T47D (cell line): Measurements from ENCODE around the gene CCDC194.
A peak's percentile ranks its signal among the peaks of the same experiment; 100 is the strongest.

Experiments
- DNase-seq, 2 experiments: peaks; one replicate each; pipeline versions ENCODE4 v3.0.0 to v3.0.0-alpha.2; 2011 to 2012; ENCODE audit warnings: low read depth in 1 of 2, low spot score in 1 of 2
- JUND ChIP-seq: IDR thresholded peaks from 2 replicates; pipeline ENCODE4 v1.6.1; 2012; ENCODE audit warnings: low read depth
- in situ Hi-C: cut with HindIII; loops from 2 replicates; pipeline ENCODE4 v1.10.0; 2016; ENCODE audit warnings: low sequenced_read_pairs, low pct_unique_long_range_greater_than_20kb

CCDC194 gene

GRCh38 chr19:17393914-17394313 is at the start of gene CCDC194:
Gene CCDC194, minus strand, starts transcription at chr19:17394196. Its CDS starts 38 bp downstream, at chr19:17394158.
- no peak for TF ChIP-seq JUND
- in situ Hi-C loops: no loop called here
- no peak for DNase-seq

GRCh38 chr19:17441241-17442021 is 47.4 kb upstream of the CCDC194 start:
- DNase-seq: peak in 1 of 2 experiments; percentile 23
- in situ Hi-C loops: no loop called here
- TF ChIP-seq JUND: no peak

- in situ Hi-C loops: no loop called here
- no peak for TF ChIP-seq JUND
- DNase-seq: no peak
These were observed 42.9 kb upstream of the CCDC194 start for GRCh38 chr19:17436874-17437267.

GRCh38 chr19:17436094-17436873 is 42.3 kb upstream of the CCDC194 start:
- in situ Hi-C loops: no loop called here
- TF ChIP-seq JUND: no peak
- DNase-seq: no peak

GRCh38 chr19:17435218-17435617 is 41.2 kb upstream of the CCDC194 start:
- in situ Hi-C loops: no loop called here
- no peak for DNase-seq
- TF ChIP-seq JUND: no peak

GRCh38 chr19:17431417-17431816 is 37.4 kb upstream of the CCDC194 start:
- no peak for TF ChIP-seq JUND
- in situ Hi-C loops: no loop called here
- no peak for DNase-seq

- DNase-seq: no peak
- in situ Hi-C loops: no loop called here
- no peak for TF ChIP-seq JUND
These were observed 35.7 kb upstream of the CCDC194 start for GRCh38 chr19:17429641-17430113.

GRCh38 chr19:17424743-17425365 is 30.9 kb upstream of the CCDC194 start:
- no peak for DNase-seq
- TF ChIP-seq JUND: no peak
- in situ Hi-C loops: no loop called here

GRCh38 chr19:17423429-17424208 is 29.6 kb upstream of the CCDC194 start:
- in situ Hi-C loops: no loop called here
- no peak for DNase-seq
- no peak for TF ChIP-seq JUND

- no peak for DNase-seq
- TF ChIP-seq JUND: no peak
- in situ Hi-C loops: no loop called here
These were observed 27.9 kb upstream of the CCDC194 start for GRCh38 chr19:17421942-17422341.

- in situ Hi-C loops: no loop called here
- DNase-seq: peak; percentile 27 to 41
- no peak for TF ChIP-seq JUND
These were observed 26.5 kb upstream of the CCDC194 start for GRCh38 chr19:17420475-17420924.
